Measurements from ENCODE around the gene AKAP10.

AKAP10 gene

DNA sequence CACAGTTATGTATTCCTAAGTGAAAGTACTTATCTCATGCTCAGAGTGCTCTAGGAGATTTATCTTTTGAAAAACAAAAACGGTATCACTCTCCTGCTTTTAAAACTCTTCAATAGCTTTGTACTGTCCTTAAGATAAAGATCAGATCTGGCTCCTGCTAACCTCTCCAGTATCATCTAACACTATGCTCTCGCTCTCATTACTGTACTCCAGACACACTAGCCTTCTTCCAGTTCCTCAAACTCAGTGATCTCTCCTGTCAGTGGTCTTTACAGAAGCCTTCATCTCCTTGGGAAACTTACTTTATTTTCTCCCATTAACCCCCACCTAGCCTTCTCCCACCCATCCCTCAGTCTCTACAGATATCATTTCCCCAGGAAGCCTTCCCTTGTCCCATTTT, 120.0 kb downstream of the AKAP10 start:
- no peak for DNase-seq

Measured in CD4-positive, alpha-beta T cell treated with Interleukin-21 for 1 hour (primary cell).